Activated gamma-delta T cell treated with Interleukin-2 at 50 U/mL for 16 hours (primary cell): ENCODE results near the gene TTC23L.
"Not testable (repeated sequence)": the region's sequence is repeated elsewhere in the genome, so short reads cannot be mapped to it uniquely, and the experiment has no call there.

ENCODE experiments used
- DNase-seq: peaks from one replicate; pipeline ENCODE4 v3.0.0-alpha.2; 2020

The TTC23L gene

GRCh38 chr5:34838785-34839714 is at the start of gene TTC23L:
TTC23L (plus strand) TSS chr5:34839164; CDS start chr5:34840672, 1,508 bp downstream.
- DNase-seq: peak; percentile 85

GRCh38 chr5:34789639-34790038 is 49.3 kb upstream of the TTC23L start:
- no peak for DNase-seq

- no peak for DNase-seq
These were observed 48.9 kb upstream of the TTC23L start for GRCh38 chr5:34790069-34790468.

- DNase-seq: no peak
These were observed 47.2 kb upstream of the TTC23L start for GRCh38 chr5:34791761-34792244.

GRCh38 chr5:34802834-34803563 is 36.0 kb upstream of the TTC23L start:
- DNase-seq: no peak

- DNase-seq: no peak
These were observed 34.8 kb upstream of the TTC23L start for GRCh38 chr5:34803974-34804732.

GRCh38 chr5:34804913-34805312 is 34.1 kb upstream of the TTC23L start:
- DNase-seq: no peak

GRCh38 chr5:34806532-34806931 is 32.4 kb upstream of the TTC23L start:
- DNase-seq: no peak

GRCh38 chr5:34811706-34812105 is 27.3 kb upstream of the TTC23L start:
- no peak for DNase-seq

- DNase-seq: no peak
These were observed 25.5 kb upstream of the TTC23L start for GRCh38 chr5:34813509-34813908.

GRCh38 chr5:34817558-34818351 is 21.2 kb upstream of the TTC23L start:
- no peak for DNase-seq

GRCh38 chr5:34818717-34819116 is 20.2 kb upstream of the TTC23L start:
- DNase-seq: no peak

- DNase-seq: no peak
These were observed 18.4 kb upstream of the TTC23L start for GRCh38 chr5:34820593-34820992.

- DNase-seq: no peak
These were observed 15.8 kb upstream of the TTC23L start for GRCh38 chr5:34822956-34823715.

GRCh38 chr5:34826347-34826746 is 12.6 kb upstream of the TTC23L start:
- no peak for DNase-seq

- DNase-seq: no peak
These were observed 11.1 kb upstream of the TTC23L start for GRCh38 chr5:34827588-34828506.

GRCh38 chr5:34830827-34831226 is 8.1 kb upstream of the TTC23L start:
- DNase-seq: not testable (repeated sequence)

- no peak for DNase-seq
These were observed 7.7 kb upstream of the TTC23L start for GRCh38 chr5:34831303-34831702.

GRCh38 chr5:34832568-34832967 is 6.4 kb upstream of the TTC23L start:
- DNase-seq: no peak

- DNase-seq: no peak
These were observed 5.9 kb upstream of the TTC23L start for GRCh38 chr5:34833090-34833489.
